DND-41 (cell line): ENCODE results near the gene FOXP4.

Experiments
- ATAC-seq: fragments of 200-7000 bp; cut with Tn5 transposase; 3 replicates; pipeline ENCODE4 v1.9.1; 2021; ENCODE audit warnings: low read depth; ENCODE audit not compliant: insufficient read depth
- DNase-seq: peaks from one replicate; pipeline ENCODE4 v3.0.0-alpha.2; 2020
- H2AFZ ChIP-seq: 2 replicates; pipeline ENCODE4 v1.6.0; 2012; ENCODE audit warnings: low read depth, low read length
- H3K27ac ChIP-seq: 2 replicates; pipeline ENCODE4 v1.5.1; 2012; ENCODE audit warnings: low read length, inconsistent platforms
- H3K27me3 ChIP-seq: fragments of 200-600 bp; sonication (generic); 2 replicates; pipeline ENCODE4 v1.6.0; 2012; ENCODE audit warnings: low read length, mild to moderate bottlenecking, inconsistent platforms; ENCODE audit not compliant: insufficient read depth, poor library complexity
- H3K36me3 ChIP-seq: 2 replicates; pipeline ENCODE4 v1.5.1; 2012; ENCODE audit warnings: low read length, inconsistent platforms; ENCODE audit not compliant: insufficient read depth
- H3K4me1 ChIP-seq: 2 replicates; pipeline ENCODE4 v1.5.1; 2012; ENCODE audit warnings: mild to moderate bottlenecking, low read length; ENCODE audit not compliant: insufficient read depth
- H3K4me2 ChIP-seq: 2 replicates; pipeline ENCODE4 v1.6.0; 2012; ENCODE audit warnings: mild to moderate bottlenecking, moderate library complexity, low read length, inconsistent platforms; ENCODE audit not compliant: insufficient read depth
- H3K4me3 ChIP-seq, 2 experiments: fragments of 200-600 bp in 1 of 2; shearing (Covaris generic) in 1 of 2; 2 replicates each; pipeline ENCODE4 v1.5.1; 2012 to 2016; ENCODE audit warnings: inconsistent platforms in 2 of 2, low read length in 2 of 2, mild to moderate bottlenecking in 2 of 2, low read depth in 1 of 2, moderate library complexity in 1 of 2
- H3K79me2 ChIP-seq: 2 replicates; pipeline ENCODE4 v1.6.0; 2012; ENCODE audit warnings: low read length, inconsistent platforms; ENCODE audit not compliant: insufficient read depth
- H3K9ac ChIP-seq: 2 replicates; pipeline ENCODE4 v1.6.0; 2012; ENCODE audit warnings: low read depth, mild to moderate bottlenecking, inconsistent platforms, low read length, moderate library complexity
- H3K9me3 ChIP-seq: 2 replicates; pipeline ENCODE4 v1.5.1; 2012; ENCODE audit warnings: low read length, moderate library complexity, mild to moderate bottlenecking, inconsistent platforms; ENCODE audit not compliant: insufficient read depth, severe bottlenecking
- H4K20me1 ChIP-seq: 2 replicates; pipeline ENCODE4 v1.6.0; 2012; ENCODE audit warnings: low read length; ENCODE audit not compliant: insufficient read depth
- CTCF ChIP-seq: IDR thresholded peaks from 2 replicates; pipeline ENCODE4 v1.5.1; 2012; ENCODE audit warnings: borderline replicate concordance, low read length, moderate library complexity, mild to moderate bottlenecking; ENCODE audit not compliant: poor library complexity, severe bottlenecking; ENCODE audit errors: extremely low read depth
- EZH2 ChIP-seq: IDR thresholded peaks from 3 replicates; pipeline ENCODE4 v1.6.1; 2012; ENCODE audit warnings: borderline replicate concordance, low read depth, mild to moderate bottlenecking, moderate library complexity, low read length, inconsistent platforms; ENCODE audit not compliant: severe bottlenecking

Gene FOXP4

GRCh38 chr6:41545703-41546474, at the start of gene FOXP4:
FOXP4 (plus strand) TSS chr6:41546381; CDS start chr6:41565761, 19,380 bp downstream.
- H3K4me2 ChIP-seq = peak within 1 kb of the TSS; percentile 84
- peaks cover 11% of the 10 kb centered on the region for H3K36me3 ChIP-seq
- H3K27ac ChIP-seq = peak within 1 kb of the TSS; percentile 71
- peak within 1 kb of the TSS; percentile 72 for H2AFZ ChIP-seq
- H3K9me3 ChIP-seq = no peaks in the 10 kb centered on the region
- H3K9ac ChIP-seq = peak within 1 kb of the TSS; percentile 76
- no peak for TF ChIP-seq EZH2
- TF ChIP-seq CTCF = peak; percentile 16
- peaks cover 61% of the 10 kb centered on the region for H3K79me2 ChIP-seq
- peaks cover 39% of the 10 kb centered on the region for H4K20me1 ChIP-seq
- ATAC-seq (peak; percentile 88), DNase-seq (peak; percentile 94)
- peak within 1 kb of the TSS; percentile 62 to 89 for H3K4me3 ChIP-seq
- no peaks in the 10 kb centered on the region for H3K27me3 ChIP-seq
- H3K4me1 ChIP-seq = peaks cover 46% of the 10 kb centered on the region

- Histone ChIP-seq H3K27me3 (no peaks in the 10 kb centered on the region), H3K79me2 (no peaks in the 10 kb centered on the region), H3K4me3 (no peak overlapping the region), H3K36me3 (no peaks in the 10 kb centered on the region), H3K4me1 (no peaks in the 10 kb centered on the region), H4K20me1 (0 out of 2 replicates have a peak, but pooled peaks cover 4% of the 10 kb centered on the region), H3K4me2 (no peak overlapping the region), H3K9me3 (no peaks in the 10 kb centered on the region), H2AFZ (no peak overlapping the region), H3K27ac (no peak overlapping the region), H3K9ac (no peak overlapping the region)
- no peak for DNase-seq
- TF ChIP-seq EZH2 = no peak
- no peak for TF ChIP-seq CTCF
- no peak for ATAC-seq
These were observed 48.6 kb upstream of the FOXP4 start for GRCh38 chr6:41497573-41497972.

GRCh38 chr6:41497994-41498393, 48.2 kb upstream of the FOXP4 start:
- Histone ChIP-seq H3K9me3 (no peaks in the 10 kb centered on the region), H3K9ac (no peak overlapping the region), H3K79me2 (no peaks in the 10 kb centered on the region), H3K36me3 (no peaks in the 10 kb centered on the region), H2AFZ (no peak overlapping the region), H3K27ac (no peak overlapping the region), H3K27me3 (no peaks in the 10 kb centered on the region), H3K4me2 (no peak overlapping the region), H4K20me1 (no peaks in the 10 kb centered on the region), H3K4me3 (no peak overlapping the region), H3K4me1 (no peaks in the 10 kb centered on the region)
- DNase-seq = no peak
- TF ChIP-seq EZH2 = no peak
- no peak for TF ChIP-seq CTCF
- ATAC-seq = no peak
